ENCODE results near the gene EFCAB8. TPM values are rescaled to one million over a fixed set of nuclear protein-coding genes. Genes with fewer than 3 reads are reported as not detected.

Gene EFCAB8
- 0.73 and 0.96 TPM in 2 replicates for total RNA-seq

- intact Hi-C loops (cut with micrococcal nuclease): no loop called here
Measured at GRCh38 chr20:32858701-32859372, at the start of gene EFCAB8. Gene EFCAB8, plus strand, starts transcription at chr20:32858923. Its CDS starts 4,870 bp downstream, at chr20:32863793.

- intact Hi-C loops (cut with micrococcal nuclease): no loop called here
Measured at GRCh38 chr20:32809907-32810306, 48.8 kb upstream of the EFCAB8 start.

GRCh38 chr20:32810941-32811340, 47.8 kb upstream of the EFCAB8 start:
- intact Hi-C loops (cut with micrococcal nuclease): no loop called here

GRCh38 chr20:32811886-32812285, 46.8 kb upstream of the EFCAB8 start:
- intact Hi-C loops (cut with micrococcal nuclease): no loop called here

- intact Hi-C loops (cut with micrococcal nuclease): loop anchor here (1.0 to 5.0 kb wide), 7 partner anchors 30 to 1172 kb away; partner anchors contain the start of genes ASXL1, COMMD7, PDRG1 and RALY
Measured at GRCh38 chr20:32819992-32820697, 38.6 kb upstream of the EFCAB8 start.

GRCh38 chr20:32820698-32821377, 37.9 kb upstream of the EFCAB8 start:
- intact Hi-C loops (cut with micrococcal nuclease): loop anchor here (1.0 to 5.0 kb wide), 5 partner anchors 284 to 1171 kb away; partner anchors contain the start of genes ASXL1, PDRG1 and RALY

GRCh38 chr20:32822225-32822624, 36.5 kb upstream of the EFCAB8 start:
- intact Hi-C loops (cut with micrococcal nuclease): loop anchor here (5.0 kb wide), 4 partner anchors 285 to 1170 kb away; partner anchors contain the start of genes PDRG1 and RALY

- intact Hi-C loops (cut with micrococcal nuclease): loop anchor here (5.0 kb wide), 4 partner anchors 286 to 1169 kb away; partner anchors contain the start of genes PDRG1 and RALY
Measured at GRCh38 chr20:32823078-32823477, 35.6 kb upstream of the EFCAB8 start.

GRCh38 chr20:32823737-32824588, 34.8 kb upstream of the EFCAB8 start:
- intact Hi-C loops (cut with micrococcal nuclease): loop anchor here (5.0 kb wide), 4 partner anchors 287 to 1168 kb away; partner anchors contain the start of genes PDRG1 and RALY

GRCh38 chr20:32828029-32828680, 30.6 kb upstream of the EFCAB8 start:
- intact Hi-C loops (cut with micrococcal nuclease): no loop called here

GRCh38 chr20:32829311-32830005, 29.3 kb upstream of the EFCAB8 start:
- intact Hi-C loops (cut with micrococcal nuclease): loop anchor here (5.0 kb wide), 1 partner anchor 37 kb away; no protein-coding TSS in a partner anchor

- intact Hi-C loops (cut with micrococcal nuclease): loop anchor here (5.0 kb wide), 1 partner anchor 38 kb away; no protein-coding TSS in a partner anchor
Measured at GRCh38 chr20:32830437-32830836, 28.3 kb upstream of the EFCAB8 start.

- intact Hi-C loops (cut with micrococcal nuclease): loop anchor here (5.0 kb wide), 1 partner anchor 40 kb away; no protein-coding TSS in a partner anchor
Measured at GRCh38 chr20:32831982-32832381, 26.7 kb upstream of the EFCAB8 start.

- intact Hi-C loops (cut with micrococcal nuclease): loop anchor here (5.0 kb wide), 1 partner anchor 40 kb away; no protein-coding TSS in a partner anchor
Measured at GRCh38 chr20:32832664-32833063, 26.1 kb upstream of the EFCAB8 start.

GRCh38 chr20:32834972-32835371, 23.8 kb upstream of the EFCAB8 start:
- intact Hi-C loops (cut with micrococcal nuclease): loop anchor here (5.0 kb wide), 1 partner anchor 43 kb away; no protein-coding TSS in a partner anchor

- intact Hi-C loops (cut with micrococcal nuclease): no loop called here
Measured at GRCh38 chr20:32837157-32837556, 21.6 kb upstream of the EFCAB8 start.

GRCh38 chr20:32839227-32839981, 19.3 kb upstream of the EFCAB8 start:
- intact Hi-C loops (cut with micrococcal nuclease): no loop called here

- intact Hi-C loops (cut with micrococcal nuclease): no loop called here
Measured at GRCh38 chr20:32839982-32840285, 18.8 kb upstream of the EFCAB8 start.

- intact Hi-C loops (cut with micrococcal nuclease): no loop called here
Measured at GRCh38 chr20:32841174-32841573, 17.5 kb upstream of the EFCAB8 start.
